ENCODE data around the gene PSMD11.

GRCh38 chr17:32528825-32529224 lies 84.5 kb downstream of the PSMD11 start:
- TF ChIP-seq CTCF (IDR thresholded peaks at IDR 0.05; ENCODE audit: insufficient read depth, low read length, poor library complexity, severe bottlenecking) (no peak), EZH2phosphoT487 (conservative IDR thresholded peaks at IDR 0.05; ENCODE audit: low read length) (no peak)
